Activated CD8-positive, alpha-beta memory T cell treated with anti-CD3 and anti-CD28 coated beads, Interleukin-2, amount 50 U/mL, for 48 hours (primary cell): ENCODE results near the gene LDLRAD4.

Experiments
- DNase-seq: peaks from one replicate; pipeline ENCODE4 v3.0.0-alpha.2; 2020

Gene LDLRAD4

GRCh38 chr18:13416848-13417247, 198.3 kb downstream of the LDLRAD4 start:
- DNase-seq: no peak

- no peak for DNase-seq
Observed at GRCh38 chr18:13418013-13418710, 199.6 kb downstream of the LDLRAD4 start.

DNA sequence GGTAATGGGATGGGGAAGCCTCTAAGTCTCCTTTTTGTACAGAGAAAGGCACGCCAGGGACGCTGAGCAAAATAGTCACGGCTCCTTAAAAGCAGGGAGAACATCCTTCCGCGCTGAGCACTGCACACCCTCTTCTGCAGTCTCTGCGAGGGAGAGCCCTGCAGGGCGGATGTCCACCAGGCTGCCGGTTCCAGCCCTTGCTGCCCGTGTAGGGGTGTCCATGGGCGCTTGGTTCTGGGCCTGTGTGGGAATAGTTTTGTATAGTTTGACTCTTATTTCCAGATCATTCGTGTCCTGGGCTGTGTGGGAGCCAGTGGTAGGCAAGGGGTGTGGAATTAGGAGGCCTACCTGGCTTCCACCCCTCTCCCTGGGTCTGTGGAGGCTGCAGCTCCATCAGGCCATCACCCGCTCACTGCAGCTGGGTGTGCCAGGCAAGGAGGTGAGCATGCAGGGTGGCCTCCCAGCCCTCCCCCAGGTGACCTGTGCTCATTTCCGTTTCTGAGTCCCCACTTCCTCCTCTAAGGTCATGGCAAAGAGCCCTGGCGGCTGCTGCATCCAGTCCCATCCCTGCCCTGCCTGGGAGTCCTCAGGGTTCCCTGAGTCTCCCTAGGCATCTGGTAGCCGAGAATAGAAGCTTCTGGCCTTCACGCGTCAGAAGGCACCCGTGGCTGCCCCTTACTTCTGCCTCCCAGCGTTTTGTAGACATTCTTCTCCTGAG, 202.6 kb downstream of the LDLRAD4 start:
- DNase-seq: no peak

DNA sequence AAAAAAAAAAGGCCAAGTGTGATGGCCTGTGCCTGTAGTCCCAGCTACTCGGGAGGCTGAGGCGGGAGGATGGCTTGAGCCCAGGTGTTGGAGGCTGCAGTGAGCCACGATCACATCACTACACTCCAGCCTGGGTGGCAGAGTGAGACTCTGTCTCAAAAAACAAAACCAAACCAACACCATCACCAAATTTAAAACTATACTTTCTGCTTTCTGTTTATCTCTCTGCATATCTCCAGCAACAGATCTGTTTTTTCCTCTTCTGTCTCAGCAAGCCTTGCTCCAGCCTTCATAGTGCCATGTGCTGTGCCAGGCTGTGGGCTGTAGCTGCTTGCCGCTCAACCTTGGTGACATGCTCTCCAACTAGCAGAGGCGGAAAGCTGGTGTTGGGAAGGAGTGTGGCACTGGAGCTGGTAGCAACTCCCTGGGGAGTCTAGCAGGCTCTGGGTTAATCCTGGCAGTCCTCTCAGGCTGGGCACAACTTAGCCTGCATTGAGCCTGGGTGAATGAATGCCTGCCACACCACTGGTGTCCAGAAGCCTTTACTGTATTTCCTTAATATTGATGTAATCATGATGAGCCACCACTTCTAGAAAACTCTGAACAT, 204.1 kb downstream of the LDLRAD4 start:
- no peak for DNase-seq

- no peak for DNase-seq
Observed at GRCh38 chr18:13423352-13423751, 204.8 kb downstream of the LDLRAD4 start.

DNA sequence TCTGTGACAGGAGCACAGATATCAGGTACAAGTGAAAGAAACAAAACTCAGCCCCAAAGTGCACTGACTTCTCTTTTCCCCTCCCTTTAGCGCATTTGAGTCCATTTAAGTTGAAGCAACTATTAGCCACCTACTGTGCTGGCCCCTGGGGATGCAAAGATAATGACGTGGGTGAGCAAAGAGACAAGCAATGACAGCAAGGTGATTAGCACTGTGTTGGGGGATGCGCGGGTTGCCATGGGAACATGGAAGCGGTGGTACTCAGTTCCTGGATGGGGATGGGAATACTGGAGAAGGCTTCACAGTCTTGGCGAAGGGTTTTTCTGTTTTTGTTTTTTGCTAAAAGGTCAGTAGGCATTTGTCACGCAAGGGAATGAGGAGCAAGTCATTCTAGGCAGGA, 205.8 kb downstream of the LDLRAD4 start:
- no peak for DNase-seq

DNA sequence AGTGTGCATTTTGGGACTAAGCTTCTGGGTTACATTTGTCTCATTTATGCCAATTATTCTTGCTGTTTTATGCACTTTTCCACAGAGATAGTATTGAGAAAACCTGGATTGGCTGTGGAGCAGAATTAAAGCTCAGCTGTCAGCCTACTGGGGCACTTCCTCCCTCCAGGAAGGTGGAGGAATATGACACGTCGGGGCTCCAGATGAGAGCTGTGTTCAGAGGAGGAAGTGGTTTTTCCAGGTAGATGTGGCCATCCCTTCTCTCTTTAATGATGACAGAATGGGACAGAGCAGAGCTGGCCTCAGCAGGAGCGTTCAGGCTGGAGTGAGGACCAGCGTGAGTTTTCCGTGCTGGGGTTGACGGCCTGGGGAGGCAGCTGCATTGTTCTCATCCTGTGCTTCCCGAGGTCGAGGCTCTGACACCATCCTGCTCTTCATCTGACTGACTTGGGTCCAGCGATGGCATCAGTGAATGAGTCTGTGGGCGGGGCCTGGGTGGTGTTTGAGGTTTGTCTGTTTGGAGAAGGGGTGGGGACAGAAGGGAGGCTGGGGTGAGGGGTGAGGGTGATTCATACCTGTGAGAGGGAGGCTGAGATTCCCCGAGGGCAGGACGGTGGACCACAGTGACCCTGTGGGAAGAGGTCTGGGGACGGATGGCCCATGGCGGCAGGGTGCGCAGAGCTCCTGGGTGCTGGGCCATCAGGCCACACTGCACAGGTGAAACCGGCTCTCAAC, 207.0 kb downstream of the LDLRAD4 start:
- DNase-seq: no peak

DNA sequence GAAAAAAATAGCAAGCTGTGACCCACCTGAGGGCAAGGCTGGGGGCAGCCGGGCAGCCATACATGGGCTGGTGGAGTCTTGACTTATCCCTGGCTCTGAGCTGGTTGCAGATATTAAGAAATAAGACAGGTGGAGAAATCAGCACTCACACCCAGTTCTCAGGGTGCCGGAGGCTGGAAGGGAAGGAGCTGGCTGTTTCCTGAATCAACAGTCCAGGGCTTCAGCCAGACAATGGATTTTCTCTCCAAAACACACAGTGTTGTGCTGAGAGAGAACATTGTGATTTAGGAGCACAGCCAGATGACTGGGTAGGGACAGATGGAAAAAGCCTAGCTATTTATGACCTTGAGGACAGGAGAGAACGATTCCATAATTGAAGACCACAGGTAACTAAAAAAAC, 208.8 kb downstream of the LDLRAD4 start:
- DNase-seq: no peak

DNA sequence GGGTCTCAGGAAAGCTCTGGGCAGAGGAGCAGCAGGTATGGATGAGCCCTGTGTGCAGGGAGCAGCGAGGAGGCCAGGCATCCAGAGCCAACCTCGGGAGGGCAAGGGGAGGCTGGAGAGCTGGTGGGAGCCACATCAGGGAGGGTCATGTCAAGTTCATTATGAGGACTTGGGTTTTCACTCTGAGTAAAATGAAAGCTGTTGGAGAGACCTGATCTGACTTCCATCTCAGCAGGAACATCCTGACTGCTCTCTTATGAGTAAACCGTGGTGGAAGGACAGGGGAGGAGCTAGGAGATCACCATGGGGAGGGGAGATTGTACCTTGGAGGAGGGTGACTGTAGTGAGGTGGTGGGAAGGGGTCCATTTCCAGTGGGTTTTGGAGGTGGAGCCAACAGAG, 209.8 kb downstream of the LDLRAD4 start:
- DNase-seq: no peak

GRCh38 chr18:13429016-13429415, 210.5 kb downstream of the LDLRAD4 start:
- no peak for DNase-seq

GRCh38 chr18:13429884-13430510, 211.4 kb downstream of the LDLRAD4 start:
- DNase-seq: no peak

DNA sequence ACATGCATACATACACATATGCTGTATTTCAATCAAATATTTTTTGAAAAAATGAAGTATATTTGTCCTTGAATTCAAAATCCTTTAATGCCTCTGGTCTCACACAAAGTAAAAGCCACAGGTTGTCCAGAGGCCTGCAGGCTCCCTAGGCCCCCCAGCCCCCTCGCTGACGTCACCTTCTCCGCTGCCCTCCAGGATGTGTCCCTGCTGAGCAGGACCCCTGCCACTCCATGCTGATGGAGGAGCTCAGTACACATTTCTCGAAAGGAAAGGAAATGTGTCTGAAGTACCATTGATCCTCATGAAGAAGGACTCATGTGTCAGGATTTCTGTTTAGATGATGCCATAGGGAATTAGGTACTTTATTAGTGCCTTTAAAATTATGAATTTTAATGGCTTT, 212.1 kb downstream of the LDLRAD4 start:
- no peak for DNase-seq

GRCh38 chr18:13431886-13432285, 213.3 kb downstream of the LDLRAD4 start:
- no peak for DNase-seq

- DNase-seq: no peak
Observed at GRCh38 chr18:13433125-13433524, 214.6 kb downstream of the LDLRAD4 start.

GRCh38 chr18:13433685-13434084, 215.1 kb downstream of the LDLRAD4 start:
- no peak for DNase-seq

DNA sequence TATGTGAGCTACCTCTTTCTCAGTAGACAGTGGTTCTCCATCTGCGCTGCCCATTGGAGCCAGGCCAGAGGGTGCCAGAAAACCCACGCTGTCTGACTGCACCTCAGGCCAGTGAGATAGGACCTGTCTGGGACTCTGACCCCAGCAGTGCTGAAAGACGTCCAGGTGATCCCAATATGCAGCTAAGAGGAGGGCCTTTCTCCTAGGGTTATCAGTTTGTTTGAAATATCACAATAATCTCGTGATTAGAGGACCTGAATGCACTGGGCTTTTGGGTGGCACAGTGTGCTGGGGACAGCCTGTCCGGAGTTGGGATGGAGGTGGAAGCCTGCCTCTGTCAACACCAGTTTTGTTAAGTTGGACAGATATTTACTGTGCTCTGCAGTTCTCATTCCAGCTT, 216.3 kb downstream of the LDLRAD4 start:
- DNase-seq: no peak

GRCh38 chr18:13435586-13436333, 217.2 kb downstream of the LDLRAD4 start:
- no peak for DNase-seq

DNA sequence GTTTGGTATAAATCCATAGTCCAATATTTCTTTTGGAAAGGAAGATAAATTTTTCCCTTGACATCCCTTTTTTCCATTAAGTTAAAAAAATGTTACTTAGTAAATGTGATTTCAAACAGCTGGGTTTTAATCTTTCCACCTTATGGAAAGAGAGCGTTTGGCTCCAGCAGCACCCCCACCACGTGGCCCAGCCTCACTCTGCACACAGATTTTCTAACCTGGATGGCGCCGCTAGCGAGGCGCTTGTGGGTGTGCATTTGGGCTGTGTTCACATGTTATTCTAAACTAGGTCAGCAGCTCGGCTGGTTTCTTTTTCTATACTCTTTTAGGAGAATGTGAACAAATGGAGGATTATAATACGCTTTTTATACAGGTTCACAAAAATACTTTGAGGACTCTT, 218.0 kb downstream of the LDLRAD4 start:
- no peak for DNase-seq

- no peak for DNase-seq
Observed at GRCh38 chr18:13437034-13437433, 218.5 kb downstream of the LDLRAD4 start.

DNA sequence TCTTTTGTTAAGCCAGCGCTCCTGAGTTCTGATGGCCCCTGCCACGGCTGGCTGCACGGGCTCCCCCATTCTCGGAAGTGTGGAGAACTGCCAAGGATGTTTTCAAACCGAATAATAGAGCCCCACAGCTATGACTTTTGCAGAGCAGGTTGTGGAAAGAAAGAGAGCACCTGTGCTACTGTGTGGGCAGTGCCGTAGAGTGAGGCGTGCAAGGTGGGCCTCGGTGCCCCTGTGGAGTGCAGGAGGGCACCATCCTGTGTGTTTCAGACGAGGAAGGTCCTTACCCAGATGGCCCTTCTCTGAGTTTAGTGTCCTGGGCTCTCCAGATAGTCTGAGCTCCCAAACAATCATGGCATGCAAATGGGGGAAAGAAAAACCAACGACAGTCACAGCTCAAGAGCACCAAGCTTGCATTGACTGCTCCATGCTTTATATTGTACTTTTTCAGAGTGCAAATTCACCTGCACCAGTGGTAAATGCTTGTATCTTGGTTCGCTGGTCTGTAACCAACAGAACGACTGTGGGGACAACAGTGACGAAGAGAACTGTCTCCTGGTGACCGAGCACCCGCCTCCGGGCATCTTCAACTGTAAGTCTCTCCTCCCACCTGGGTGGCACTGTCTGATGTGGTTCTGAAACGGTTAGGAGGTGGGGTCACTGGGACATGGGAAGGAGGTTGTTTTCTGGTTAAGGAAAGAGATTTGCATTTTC, 219.4 kb downstream of the LDLRAD4 start:
- DNase-seq: peak; percentile 70

DNA sequence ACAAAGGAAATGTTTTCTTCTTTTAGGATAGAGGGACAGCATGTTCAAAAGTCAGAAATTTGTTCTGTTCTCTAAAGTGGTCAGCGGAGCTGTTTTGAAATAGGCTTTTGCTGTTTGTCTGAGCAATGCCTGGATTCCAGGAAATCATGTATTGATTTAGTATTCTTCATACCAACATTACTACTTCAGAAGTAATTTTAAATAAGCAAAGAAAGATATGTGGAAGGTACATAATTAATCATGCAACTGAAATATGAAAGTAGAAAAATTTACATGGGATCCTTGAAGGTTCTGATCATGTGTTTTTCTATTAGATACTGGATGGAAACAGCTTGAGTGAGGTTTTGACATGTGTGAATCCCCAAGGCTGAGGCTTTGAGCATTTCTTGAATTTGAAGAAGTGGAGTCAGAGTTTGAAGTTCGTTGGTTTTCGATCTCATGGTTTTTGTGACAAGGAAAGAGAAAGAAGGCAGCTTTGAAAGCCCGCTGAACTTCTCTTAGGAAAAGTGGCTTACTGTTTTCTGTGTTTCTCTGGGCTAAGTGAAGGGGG, 220.0 kb downstream of the LDLRAD4 start:
- no peak for DNase-seq
